ENCODE measurements around the gene GFI1B.
"Not testable (repeated sequence)": the region's sequence is repeated elsewhere in the genome, so short reads cannot be mapped to it uniquely, and the experiment has no call there.

The GFI1B gene

DNA sequence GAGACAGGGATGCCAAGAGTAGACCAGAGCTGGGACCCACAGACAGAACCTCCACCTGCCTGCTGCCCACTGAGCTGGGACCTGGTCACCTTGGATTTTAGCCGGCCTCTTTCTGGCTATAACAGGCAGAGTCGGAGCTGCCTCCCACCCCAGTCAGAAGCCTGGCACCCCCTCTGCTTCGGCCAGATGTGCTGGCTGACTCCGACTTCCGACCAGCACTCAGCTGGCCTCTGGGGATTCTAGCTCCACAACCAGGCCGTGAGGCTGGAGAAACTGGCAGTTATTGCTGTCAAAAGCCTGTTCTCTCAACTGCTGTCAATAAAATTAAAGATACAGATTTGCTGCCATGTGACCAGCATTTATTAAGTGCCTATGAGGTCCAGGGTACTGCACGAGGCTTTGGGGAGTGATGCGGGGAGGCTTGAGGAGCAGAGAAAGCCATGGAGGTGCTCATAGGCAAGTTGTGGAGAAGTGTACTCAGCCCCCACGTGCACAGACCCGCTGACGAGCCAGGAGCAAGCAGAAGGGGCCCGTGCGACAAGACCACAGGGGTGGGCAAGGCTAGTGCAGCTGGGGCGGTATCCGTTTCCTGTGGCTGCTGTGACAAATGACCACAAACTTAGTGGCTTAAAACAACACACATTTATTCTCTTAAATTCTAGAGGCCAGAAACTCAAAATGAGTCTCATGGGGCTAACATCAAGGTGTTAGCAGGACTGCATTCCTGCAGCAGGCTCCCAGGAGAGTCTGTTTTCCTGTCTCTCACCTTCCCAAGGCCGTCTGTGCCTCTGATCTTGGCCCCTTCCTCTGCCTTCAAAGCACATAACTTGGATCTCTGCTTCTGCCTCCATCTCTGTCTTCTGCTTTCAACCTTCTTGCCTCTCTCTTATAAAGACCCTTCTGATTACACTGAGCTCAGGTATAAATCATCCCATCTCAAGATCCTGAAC is 13.1 kb downstream of the GFI1B start:
- DNase-seq (ENCODE audit: low read depth): no peak

DNA sequence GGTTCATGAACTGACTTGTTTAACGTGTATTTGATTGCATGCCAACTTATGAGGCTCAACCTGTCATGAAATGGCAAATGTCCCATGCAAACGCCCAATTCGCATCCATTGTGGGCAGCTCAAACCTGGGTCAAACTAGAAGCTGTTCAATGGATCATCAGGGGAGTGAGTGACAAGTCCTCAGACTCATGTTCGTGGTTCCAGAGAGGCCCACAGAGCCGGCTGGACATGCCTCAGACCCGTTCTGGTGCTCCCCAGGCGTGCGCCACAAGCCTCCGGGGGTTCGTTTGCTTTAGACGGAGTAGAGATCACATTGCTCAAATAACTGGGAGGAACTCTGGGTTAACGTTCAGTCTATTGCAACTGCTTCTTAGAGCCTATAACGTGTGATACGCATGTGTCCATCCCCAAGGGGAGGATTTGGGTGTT is 15.0 kb downstream of the GFI1B start:
- DNase-seq (ENCODE audit: low read depth): no peak

DNA sequence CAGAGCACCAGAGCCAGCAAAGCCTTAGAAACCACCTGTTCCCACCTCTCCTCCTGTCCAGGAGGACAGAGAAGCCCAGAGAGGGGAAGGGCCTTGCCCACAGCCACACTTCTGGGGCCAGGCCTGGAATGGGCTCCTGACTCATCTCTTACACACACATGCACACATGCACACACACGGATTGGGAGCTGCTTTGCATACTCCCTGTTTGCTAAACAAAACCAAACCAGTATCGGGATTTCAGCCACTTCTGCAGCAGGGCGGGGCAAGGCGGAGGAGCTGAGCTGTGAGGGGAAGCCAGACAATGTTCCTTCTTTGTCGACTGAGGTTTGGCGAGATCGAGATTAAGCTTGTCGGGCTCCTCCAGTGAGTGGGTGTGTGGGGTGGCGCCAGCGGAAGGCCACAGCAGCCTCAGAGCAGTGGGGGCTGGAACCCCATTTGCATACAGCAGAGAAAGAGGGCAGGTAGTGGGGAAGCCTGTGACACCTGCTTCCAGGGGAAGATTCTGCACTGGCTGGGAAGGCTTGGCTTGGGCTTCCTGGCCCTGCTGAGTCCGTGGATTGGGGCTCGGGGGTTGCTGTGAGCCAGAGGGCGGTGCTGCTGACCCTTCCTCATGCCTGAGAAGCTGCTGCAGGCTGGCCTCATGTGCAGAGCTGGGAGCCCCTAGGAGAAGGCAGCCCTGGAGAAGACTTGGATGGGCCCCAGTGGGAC is 16.1 kb downstream of the GFI1B start:
- peak; percentile 46 for DNase-seq (ENCODE audit: low read depth)

DNA sequence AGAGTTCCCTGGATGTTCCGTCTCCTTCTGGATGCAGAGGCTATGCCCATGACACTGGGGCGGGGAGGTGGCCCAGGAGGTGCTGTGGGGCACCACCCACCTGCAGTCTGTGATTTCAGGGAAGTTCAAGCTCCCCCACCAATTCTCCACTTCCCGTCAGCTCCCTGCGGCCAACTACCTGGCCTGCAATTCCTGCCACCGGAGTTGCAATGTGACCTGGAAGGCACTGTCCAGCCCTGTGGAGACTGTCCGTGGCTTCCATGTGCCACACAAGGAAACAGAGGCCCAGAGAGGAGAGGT is 16.6 kb downstream of the GFI1B start:
- no peak for DNase-seq (ENCODE audit: low read depth)

DNA sequence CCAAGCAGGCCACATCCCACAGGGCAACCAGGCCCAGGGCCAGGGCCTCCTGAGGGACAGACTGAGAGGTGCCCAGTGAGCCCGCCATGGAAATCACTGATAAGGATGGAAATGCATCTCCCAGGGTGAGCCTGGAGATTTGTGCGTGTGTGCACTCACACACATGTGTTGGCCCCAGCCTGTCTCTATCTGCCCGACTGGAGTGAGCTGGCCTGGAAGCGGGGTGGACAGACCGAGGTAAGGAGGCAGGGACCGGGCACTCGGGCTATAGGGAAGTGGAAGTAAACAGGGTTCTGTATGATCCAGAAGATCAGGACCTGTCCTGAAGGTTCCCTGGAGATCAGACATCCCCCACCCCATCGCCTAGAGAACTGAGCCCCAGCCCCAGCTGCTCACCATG is 17.4 kb downstream of the GFI1B start:
- DNase-seq (ENCODE audit: low read depth): no peak

DNA sequence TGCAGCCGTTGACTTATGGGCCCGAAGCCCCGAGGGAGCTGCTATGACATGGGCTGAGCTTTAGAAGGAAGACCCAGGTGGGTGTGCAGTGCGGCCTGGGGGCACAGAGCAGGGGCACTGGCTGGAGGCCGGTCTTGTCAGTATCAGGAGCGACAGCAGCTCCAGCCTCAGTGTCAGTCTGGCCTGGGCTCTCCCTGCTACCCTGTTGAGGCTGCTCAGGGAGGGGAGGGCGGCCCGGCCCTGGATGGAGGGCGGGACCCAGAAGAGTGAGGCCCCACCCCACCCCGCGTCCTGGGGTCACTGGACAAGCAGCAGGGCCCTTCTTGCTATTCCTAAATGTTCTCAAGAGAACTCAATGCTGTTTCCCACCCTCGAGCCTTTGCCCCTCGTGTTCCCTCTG is 18.0 kb downstream of the GFI1B start:
- no peak for DNase-seq (ENCODE audit: low read depth)

DNA sequence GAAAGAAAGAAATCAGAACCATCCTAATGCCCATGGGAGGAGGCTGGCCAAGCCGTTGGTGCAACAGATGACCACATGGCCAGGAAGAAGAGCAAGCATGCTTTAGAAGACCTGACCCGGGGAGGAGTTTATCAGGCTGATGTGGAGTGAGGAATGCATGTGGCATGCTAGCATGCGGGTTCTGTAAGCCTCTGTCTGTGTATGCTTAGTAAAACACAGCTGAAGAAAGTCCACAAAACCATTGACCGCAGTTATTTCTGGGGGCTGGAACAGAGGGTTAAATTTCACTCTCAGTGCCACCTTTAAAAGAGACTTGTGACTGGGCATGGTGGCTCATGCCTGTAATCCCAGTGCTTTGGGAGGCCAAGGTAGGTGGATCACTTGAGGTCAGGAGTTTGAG is 19.1 kb downstream of the GFI1B start:
- DNase-seq (ENCODE audit: low read depth): no peak

DNA sequence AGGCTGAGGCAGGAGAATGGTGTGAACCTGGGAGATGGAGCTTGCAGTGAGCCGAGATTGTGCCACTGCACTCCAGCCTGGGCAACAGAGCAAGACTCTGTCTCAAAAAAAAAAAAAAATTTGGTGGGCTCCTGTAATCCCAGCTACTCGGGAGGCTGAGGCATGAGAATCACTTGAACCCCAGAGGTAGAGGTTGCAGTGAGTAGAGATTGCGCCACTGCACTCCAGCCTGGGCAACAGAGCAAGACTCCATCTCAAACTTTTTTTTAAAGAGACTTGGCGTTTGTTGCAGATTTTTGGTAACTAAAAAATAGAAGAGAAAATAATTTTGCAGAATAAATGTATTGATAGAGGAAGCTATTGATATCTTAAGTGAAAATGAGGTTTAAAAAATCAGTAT is 19.7 kb downstream of the GFI1B start:
- DNase-seq (ENCODE audit: low read depth): not testable (repeated sequence)

DNA sequence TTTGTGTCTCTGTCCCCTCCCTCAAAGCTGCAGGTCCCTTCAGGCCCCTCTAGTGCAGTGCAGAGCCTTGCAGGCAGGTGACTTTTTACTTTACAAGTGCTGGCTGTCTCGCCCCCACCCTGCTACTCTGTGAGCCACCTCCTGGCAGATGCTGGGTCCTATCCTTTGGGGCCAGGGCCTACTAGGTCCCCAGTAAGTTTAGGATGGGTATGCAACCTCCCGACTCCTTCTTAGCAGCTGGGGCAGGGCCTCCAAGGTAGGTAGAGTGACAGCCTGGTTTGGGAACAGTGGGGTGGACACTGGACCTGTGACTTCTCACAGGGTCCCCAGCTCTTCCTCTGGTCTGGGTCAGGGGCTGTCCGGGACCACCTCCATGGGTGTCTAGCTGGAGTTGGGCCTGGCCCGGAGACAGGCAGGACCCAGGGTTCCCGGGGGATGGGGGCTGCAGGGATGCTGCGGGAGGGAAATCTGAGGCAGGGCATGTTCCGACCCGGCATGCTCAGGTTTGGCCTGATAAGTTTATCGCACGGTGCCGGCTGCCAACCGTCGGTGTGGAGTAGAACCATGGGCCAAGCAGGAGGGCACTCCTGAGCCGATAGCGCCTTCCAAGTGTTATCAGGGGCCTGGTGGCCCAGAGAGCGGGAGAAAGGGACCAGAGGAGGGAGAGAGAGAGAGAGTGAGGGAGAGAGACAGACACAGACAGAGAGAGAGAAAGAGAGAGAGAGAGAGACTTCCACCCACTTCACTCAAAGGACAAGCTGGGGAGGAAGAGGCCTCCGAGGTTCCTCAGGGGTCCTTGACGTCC is 20.5 kb downstream of the GFI1B start:
- DNase-seq (ENCODE audit: low read depth): no peak

DNA sequence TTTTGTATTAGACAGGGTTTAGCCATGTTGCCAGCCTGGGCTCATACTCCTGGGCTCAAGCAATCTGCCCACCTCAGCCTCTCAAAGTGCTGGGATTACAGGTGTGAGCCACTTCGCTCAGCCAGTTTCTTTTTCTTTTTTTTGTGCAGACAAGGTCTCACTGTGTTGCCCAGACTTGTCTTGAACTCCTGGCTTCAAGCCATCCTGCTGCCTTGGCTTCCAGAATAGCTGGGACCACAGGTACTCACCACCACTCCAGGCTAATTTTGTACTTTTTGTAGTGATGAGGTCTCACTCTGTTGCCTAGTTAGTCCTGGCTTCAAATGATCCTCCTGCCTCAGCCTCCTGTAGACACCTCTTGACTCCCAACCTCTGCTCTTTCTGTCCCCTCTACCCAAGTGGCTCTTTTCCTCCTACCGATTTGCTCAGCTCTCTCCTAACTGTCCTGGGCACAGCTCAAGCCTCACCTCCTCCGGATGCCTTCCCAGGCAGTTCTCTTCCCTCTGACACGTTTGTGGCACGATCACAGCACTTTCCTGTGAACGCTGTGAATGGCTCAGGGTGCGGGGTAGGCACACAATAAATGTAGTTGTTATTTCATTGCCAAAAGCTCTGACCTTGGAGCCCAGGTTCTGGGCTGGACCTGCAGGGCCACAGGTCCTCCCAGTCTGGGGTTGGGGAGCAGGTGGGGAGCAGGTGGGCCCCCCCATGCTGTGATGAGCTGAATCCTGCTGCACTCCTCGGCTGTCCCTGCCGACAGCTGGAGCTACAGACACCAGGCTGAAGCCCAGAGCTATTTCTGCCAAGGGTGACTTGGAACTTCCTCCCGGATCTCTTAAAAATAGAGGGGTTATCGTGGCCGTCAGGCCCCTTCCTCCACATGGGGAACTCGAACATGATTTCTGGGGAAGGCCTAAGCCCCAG is 23.9 kb downstream of the GFI1B start:
- DNase-seq (ENCODE audit: low read depth): no peak

DNA sequence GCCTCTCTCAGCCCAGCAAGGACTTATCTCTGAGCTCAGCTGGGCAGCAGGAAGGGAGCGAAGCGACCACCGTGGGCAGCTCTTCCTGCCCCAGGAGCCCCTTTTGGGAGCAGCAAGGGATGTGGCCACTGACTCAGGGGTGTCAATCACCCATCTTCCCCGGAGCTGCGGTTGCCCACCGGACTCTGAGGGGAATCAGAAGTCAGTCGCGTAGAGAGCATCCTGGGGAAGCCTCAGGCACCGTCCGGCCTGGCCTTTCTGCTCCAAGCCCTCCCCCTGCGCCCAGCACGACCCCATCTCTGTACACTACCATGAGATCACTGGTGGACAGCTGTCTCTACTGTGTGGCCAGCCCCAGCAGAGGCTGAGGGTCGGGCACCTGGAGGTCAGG is 24.6 kb downstream of the GFI1B start:
- no peak for DNase-seq (ENCODE audit: low read depth)

DNA sequence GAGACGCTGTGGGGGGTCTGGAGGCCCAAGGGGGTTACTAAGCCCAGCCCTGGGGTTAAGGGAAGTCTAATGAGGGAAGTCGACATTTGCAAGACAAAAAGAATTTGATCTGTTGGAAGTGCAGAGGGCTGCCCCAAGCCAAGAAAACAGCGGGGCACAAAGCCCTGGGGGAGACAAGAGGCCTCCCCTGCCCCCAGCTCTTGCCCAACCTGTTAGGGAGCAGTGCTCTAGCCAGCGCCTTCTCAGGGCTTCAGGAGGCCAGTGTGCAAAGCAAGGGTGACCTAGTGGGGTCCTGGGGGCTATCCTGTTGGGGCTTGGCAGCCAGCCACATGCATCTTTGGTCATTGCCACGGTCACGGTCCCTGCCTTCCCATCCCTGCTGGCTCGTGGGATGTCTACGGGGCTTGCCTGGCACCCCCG is 25.2 kb downstream of the GFI1B start:
- no peak for DNase-seq (ENCODE audit: low read depth)

DNA sequence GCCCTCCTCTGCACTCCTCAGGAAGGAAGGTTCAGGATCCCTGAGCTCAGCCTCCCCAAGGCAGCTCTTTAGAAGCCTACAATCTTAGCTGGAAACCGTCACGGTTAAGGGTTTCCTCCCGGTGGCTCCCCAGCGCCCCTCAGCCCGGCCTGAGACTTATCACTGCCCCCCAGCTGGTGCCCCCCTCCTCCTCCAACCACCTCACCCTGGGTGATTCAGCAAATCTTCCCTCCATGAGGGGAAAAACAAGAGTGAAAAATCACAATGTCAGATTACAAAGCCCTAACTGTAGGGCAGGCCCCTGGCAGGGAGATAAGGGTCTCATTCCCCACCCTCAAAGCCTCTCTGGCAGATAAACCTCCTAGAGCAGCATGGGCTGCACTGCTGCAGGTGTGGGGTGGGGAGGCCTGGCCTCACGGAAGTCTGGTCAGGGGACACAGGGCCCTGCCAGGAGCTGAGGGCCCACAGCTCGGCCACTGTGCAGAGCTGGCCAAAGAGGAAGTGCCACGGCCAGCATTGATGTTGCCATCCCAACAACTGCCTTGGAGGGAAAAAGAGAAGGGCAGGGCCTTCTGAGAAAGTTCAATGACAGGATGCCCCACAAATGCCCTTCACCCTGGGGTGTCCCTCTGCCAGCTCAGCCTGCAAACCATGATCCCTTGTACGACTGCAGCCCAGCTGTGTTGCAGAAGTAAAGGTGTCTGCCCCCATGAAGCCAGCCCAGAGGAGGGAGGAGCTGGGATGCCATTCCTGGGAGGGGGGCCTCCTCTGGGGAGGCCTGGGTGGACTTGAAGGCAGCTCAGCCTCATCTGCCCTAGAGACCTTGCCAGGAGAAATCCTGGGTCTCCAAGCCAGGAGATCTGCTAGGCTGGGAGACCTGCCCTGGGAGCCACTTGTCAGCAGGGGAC is 25.9 kb downstream of the GFI1B start:
- DNase-seq (ENCODE audit: low read depth): no peak

DNA sequence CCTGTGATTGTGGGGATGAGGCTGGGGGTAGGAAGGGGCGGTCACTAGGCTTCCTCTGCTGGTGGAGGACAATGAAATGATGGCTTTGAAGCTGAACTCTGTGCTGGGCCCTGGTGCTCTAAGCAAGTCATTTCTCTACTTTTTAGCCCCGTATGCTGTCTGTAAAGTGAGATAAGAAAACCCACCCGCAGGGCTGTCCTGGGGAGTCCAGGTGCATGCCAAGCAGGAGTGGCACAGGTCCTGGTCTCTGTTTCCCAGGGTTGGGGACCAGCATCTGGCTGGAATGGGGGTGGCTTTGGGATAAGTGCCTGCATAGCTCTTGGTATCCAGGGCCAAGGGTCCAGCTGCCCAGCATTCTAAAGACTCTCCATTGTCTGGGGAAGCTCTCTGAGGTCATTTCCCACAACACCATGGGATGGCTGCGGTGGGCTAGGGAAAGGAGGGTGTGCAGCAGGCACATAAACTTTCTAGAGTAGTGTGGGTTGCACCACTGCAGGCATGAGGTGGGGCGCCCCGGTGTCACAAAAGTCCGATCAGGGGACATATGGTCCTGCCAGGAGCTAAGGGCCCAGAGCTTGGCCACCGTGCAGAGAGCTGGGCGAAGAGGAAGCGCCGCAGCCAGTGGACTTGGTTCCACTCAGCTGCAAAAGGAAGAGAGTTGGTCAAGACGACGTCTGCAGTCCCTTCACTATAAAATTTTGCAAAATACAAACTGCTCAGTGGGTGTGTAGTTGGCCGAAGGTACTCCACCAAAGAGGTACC is 26.7 kb downstream of the GFI1B start:
- DNase-seq (ENCODE audit: low read depth): no peak

DNA sequence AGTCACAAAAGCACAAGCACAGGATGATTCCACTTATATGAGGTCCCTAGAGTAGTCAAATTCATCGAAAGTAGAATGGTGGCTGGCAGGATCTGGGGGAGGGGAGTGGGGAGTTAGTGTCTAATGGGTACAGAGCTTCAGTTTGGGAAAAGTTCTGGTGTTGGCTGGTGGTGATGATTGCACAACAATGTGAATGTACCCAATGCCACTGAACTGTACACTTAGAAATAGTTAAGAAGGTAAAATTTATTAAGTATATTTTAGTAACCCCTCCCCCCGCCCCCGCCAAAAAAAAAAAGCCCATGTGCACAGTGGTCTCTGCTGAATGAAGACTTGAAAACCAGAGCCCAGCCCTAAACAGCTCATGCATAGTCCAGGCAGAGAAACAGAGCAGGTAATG is 27.5 kb downstream of the GFI1B start:
- no peak for DNase-seq (ENCODE audit: low read depth)

DNA sequence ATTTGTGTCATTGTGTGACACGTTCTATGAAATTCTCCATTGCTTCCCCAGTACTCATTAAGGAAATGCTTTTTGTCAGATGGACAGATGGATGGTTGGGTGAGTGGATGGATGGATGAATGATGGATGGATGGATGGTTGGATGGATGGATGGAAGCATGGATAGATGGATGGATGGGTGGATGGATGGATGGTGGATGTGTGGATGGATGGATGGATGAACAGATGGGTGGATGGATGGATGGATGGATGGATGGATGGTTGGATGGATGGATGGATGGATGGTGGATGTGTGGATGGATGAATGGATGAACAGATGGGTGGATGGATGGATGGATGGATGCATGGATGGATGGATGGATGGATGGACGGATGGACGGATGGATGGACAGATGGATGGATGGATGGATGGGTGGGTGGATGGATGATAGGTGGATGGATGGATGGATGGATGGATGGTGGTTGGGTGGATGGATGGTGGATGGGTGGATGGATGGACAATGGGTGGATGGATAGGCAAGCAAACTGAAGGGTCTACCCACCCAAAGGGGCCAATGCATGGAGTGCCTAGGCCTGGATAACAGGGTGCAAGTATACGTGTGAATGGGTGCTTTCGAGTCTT is 28.3 kb downstream of the GFI1B start:
- no peak for DNase-seq (ENCODE audit: low read depth)

DNA sequence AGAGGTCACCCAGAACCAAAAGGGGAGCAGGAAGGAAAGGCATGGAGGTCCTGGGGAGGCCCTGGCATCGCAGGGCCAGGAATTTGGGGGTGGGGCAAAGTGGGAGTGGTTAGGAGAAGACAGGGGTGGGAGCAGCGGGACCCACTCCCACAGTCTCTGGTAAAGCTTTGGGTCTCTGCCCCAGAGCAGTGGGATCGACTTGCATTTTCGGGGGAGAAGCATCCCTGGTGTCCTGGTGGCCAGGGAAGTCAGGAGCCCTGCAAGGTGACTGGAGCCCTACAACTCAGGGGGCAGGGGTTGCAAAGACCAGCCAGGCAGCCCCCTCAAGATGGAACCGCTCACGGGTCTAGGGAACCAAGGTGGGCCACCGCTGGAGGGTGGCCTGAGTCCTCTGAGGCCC is 29.9 kb downstream of the GFI1B start:
- DNase-seq (ENCODE audit: low read depth): no peak

DNA sequence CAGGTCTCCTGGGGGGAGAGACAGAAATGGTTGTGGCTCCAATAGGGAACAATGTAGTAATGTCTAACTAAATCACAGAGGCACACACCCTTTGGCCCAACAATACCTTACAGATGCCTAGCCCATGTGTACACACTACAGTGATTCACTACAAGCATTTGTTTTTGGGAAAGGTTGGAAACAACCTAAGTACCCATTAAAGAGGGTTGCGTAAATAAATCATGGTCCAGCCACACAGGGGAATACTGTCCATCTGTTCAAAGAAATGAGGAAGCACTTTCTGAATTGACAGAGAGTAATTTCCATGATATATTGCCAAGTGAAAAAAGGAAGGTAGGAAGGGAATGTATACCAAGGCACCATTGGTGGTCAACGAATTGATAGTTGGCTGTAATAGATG is 30.3 kb downstream of the GFI1B start:
- no peak for DNase-seq (ENCODE audit: low read depth)

DNA sequence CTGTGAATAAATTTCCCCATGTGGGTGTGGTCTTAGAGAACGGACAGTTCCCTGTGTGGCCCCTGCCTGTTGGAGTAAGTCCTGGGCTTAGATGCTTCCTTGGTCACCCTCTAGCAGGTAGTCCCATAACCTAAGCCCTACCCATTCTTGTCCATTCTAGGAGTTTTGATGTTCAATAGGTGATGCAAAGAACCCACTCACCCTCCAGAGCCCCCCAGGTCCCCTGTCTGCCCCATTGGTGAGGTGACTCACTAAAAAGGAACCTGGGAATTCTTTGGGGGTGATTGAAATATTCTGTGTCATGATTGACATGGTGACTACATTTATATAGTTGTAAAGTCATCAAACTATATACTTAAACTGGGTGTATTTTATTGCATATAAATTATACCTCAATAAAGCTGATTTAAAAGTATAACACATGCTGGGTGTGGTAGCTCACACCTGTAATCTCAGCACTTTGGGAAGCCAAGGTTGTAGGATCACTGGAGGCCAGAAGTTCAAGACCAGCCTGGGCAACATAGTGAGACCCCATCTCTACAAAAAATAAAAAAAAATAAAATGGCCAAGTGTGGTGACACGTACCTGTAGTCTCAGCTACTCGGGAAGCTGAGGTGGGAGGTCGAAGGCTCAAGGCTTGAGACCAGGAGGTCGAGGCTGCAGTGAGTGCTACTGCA is 31.6 kb downstream of the GFI1B start:
- DNase-seq (ENCODE audit: low read depth): no peak
